ENCODE results near the gene ARMCX5.

The ARMCX5 gene

GRCh38 chrX:102652031-102652688, 52.8 kb downstream of the ARMCX5 start:
- TF ChIP-seq, protein P1, sequence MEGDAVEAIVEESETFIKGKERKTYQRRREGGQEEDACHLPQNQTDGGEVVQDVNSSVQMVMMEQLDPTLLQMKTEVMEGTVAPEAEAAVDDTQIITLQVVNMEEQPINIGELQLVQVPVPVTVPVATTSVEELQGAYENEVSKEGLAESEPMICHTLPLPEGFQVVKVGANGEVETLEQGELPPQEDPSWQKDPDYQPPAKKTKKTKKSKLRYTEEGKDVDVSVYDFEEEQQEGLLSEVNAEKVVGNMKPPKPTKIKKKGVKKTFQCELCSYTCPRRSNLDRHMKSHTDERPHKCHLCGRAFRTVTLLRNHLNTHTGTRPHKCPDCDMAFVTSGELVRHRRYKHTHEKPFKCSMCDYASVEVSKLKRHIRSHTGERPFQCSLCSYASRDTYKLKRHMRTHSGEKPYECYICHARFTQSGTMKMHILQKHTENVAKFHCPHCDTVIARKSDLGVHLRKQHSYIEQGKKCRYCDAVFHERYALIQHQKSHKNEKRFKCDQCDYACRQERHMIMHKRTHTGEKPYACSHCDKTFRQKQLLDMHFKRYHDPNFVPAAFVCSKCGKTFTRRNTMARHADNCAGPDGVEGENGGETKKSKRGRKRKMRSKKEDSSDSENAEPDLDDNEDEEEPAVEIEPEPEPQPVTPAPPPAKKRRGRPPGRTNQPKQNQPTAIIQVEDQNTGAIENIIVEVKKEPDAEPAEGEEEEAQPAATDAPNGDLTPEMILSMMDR (IDR thresholded peaks at IDR 0.05), result no peak
